ENCODE measurements around the gene IP6K2.

GRCh38 chr3:48672522-48672921, 44.5 kb downstream of the IP6K2 start:
- no peak for TF ChIP-seq CTCF (conservative IDR thresholded peaks at IDR 0.05 in 1 of 2, IDR thresholded peaks at IDR 0.05 in 1 of 2; ENCODE audit: extremely low read depth in 1 of 2, insufficient read depth in 1 of 2, low read depth in 1 of 2, low read length in 2 of 2)
- TF ChIP-seq EZH2 (IDR thresholded peaks at IDR 0.05; ENCODE audit: borderline replicate concordance, low read length), result no peak

All from mammary epithelial cell (primary cell).